GM19193 (cell line): ENCODE data around the gene NAGK.
A peak's percentile ranks its signal among the peaks of the same experiment; 100 is the strongest.

Experiments used
- POLR2A ChIP-seq: IDR thresholded peaks from 4 replicates; pipeline ENCODE4 v1.6.1; 2011; ENCODE audit not compliant: insufficient read depth, insufficient read length; ENCODE audit errors: extremely low read depth

The NAGK gene

DNA sequence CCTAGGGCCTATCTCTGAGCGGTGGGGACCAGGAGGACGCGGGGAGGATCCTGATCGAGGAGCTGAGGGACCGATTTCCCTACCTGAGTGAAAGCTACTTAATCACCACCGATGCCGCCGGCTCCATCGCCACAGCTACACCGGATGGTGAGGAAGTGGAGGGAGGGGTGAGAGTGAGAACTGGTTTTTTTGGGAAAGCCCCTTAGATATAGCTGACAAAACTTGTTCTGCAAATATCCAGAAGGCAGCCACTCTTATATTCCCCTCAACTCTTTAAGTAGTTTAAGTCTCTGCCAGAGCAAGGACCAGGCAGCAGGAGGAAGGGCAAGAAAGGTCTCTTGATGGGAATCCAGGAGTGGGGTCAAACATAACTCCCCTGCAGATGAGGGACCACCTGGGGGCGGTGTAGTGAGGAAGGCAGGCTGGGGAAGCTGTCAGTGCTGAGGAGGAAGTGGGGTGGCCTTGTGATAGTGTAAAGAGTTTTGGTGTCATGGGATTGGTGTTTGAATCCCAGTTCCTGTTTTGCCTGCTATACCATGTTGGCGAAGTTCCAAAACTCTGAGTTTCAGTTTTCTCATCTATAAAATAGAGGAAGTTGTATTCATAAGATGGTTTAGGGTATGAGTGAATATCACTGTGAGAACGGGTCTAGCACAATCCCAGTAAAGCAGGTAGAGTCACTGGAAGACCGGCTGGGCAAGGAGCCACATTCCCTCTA, 3.4 kb downstream of the NAGK start:
- TF ChIP-seq POLR2A, result peak; percentile 48

DNA sequence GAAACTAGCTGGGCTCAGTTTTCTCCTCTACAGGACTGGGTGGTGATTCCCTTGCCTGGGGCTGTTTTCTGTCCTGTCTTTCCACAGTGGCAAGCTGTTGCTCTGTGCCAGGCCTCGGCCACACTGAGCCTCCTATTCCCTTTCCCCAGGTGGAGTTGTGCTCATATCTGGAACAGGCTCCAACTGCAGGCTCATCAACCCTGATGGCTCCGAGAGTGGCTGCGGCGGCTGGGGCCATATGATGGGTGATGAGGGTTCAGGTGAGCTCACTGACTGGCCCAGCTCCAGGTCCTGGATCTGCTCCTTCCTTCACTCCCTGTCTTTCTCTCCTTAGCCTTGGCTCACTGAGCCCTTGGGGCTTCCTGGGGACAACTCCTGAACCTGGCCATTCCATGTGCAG, 4.0 kb downstream of the NAGK start:
- no peak for TF ChIP-seq POLR2A

- TF ChIP-seq POLR2A, result peak; percentile 4
Measured at GRCh38 chr2:71073475-71073874, 5.0 kb downstream of the NAGK start.

- no peak for TF ChIP-seq POLR2A
Measured at GRCh38 chr2:71074893-71075395, 6.5 kb downstream of the NAGK start.

GRCh38 chr2:71078624-71079023, 10.2 kb downstream of the NAGK start:
- no peak for TF ChIP-seq POLR2A

DNA sequence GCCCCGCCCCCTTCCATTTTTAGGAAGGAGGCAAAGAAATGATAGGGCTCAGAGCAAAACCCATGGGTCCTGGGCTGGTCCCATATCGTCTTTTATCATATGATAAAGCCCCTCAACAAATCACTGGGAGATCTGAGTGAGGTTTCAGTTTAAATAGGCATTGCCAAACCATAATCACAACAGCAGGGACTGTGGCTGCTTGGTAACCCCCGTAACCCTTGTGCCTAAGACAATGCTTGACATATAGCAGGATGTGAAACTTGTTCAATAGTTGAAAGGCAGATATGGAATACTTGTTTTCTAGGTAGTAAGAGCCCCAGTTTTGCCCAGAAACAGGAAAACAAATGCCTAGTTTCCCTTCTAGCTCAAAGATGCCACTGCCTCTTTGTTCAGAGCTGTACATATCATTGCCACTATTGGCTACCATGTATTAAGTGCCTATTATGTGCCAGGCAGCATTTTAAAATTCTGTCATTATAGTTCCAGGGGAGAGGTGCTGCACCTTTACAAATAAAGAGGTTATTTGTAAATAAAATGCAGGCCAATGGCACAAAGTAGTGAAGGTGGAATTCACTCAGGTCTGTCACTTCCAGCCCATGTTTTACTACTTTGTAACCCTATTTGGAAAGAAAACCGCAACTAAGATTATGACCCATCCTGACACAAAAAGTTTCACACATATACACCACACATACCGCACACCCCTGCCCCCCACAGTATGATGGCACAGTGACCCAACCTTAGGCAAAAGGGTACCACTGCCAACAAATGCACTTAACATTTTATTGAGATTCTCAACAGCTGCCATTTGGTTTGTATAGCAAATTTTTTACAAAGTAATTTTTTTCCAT, 14.2 kb downstream of the NAGK start:
- no peak for TF ChIP-seq POLR2A

GRCh38 chr2:71100195-71100964, 31.9 kb downstream of the NAGK start:
- no peak for TF ChIP-seq POLR2A

DNA sequence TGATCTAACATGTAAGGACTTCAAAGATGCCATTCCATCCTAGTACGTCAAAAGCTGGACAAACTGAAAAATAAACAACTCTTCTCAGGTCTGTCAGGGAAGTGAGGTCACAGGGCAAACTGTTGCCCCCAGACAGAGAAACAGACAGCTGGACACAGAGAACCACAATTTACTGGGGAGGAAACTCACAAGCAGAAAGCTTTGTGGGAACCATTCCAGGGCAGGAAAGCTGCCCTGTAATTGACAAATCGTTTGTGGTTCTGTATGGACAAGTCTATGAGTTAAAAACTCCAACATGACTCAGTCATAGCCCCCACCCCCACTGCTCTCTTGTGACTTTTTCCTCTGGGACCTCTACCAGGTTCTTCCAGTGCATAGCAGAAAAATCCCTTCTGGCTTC, 33.2 kb downstream of the NAGK start:
- no peak for TF ChIP-seq POLR2A

GRCh38 chr2:71102981-71103681, 34.7 kb downstream of the NAGK start:
- TF ChIP-seq POLR2A, result no peak

GRCh38 chr2:71103809-71104208, 35.4 kb downstream of the NAGK start:
- no peak for TF ChIP-seq POLR2A

DNA sequence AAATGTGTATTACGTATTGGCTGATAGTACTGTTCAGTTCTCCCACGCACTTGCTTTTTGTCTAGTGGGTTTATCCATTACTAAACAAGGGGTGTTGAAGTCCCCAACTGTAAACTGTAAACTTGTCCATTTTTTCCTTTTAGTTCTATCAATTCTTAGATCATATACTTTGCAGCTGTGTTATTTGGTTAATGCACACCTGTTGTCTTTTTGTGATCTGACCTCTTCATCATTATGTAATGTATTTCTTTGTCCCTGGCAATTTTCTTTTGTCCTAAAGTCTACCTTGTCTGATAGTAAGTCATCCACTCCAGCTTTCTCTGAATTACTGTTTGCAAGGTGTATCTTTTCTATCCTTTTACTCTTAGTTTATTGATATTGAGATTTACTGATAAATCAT, 39.6 kb downstream of the NAGK start:
- no peak for TF ChIP-seq POLR2A

DNA sequence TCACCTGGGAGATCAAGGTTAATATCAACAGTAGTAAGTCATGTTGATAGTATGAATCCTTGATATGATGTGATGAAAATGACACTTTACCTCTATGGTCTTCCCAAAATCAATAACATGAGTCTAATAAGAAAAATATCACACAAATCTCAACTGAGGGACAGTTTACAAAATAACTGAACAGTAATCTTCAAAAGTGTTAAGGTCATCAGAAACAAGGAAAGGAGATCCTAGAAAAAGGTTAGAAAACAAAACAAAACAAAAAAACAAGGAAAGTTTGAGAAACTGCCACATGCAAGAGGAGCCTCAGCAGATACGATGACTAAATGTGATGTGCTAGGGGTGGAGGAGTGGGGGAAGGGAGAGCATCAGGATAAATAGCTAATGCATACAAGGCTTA, 45.4 kb downstream of the NAGK start:
- TF ChIP-seq POLR2A, result no peak

- no peak for TF ChIP-seq POLR2A
Measured at GRCh38 chr2:71117063-71117462, 48.6 kb downstream of the NAGK start.

DNA sequence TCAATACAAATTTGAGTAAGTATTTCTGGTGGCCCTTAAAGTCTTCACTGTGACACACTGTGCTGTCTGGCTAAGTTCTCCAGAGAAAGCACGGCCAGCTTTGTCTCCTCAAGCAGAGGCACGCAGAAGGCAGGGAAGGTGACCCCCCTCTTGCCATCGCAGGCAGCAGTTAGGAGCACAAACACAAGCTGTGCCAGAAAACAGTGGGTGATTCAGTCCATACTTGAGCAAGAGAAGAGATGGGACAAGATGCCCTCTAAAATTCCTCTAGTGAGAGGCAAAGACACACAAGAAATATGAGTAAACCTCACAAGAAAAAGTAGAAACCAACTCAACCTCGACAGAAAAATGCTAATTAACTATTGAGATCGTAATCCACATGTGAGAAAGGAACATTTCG, 51.7 kb downstream of the NAGK start:
- TF ChIP-seq POLR2A, result no peak

DNA sequence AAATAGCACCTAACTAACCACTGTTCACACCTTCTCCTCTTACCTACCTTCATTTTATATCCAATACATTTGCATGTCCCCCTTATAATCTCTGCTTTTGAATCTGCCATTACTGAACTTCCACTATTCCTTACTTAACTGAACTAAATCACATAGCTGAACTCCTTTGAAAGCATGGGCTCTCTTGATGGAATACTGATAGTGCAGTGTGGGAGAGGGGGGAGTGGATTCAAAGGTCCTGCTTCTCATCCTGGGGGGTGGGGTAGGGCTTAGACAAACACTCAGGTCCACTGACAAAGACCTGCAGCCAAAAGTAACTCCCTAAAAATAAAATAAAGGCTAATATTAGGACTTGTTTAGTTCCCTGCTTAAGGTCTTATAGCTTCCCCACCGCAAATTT, 53.0 kb downstream of the NAGK start:
- no peak for TF ChIP-seq POLR2A
